ENCODE measurements around the gene BDKRB2.

DNA sequence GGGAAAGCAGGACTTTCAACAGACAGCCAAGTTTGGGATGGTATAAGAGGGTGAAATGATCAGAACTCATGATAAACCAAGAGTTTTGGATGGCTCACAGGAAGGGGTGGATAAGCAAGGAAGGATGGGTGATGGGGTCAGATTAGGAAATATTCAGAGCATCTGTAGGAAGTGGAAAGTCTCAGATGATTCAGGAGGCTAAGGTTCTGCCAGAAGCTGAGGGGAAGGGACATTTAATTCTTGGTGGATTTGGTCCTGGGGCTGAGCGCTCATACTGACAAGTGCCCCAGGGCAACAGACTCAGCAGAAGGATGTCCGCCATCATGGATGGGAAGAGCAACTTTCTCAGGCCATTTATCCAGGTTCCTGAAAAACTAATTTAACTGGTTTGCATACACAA is 28.4 kb upstream of the BDKRB2 start:
- TF ChIP-seq POLR2A (IDR thresholded peaks at IDR 0.05), result no peak
- TF ChIP-seq, protein P1, sequence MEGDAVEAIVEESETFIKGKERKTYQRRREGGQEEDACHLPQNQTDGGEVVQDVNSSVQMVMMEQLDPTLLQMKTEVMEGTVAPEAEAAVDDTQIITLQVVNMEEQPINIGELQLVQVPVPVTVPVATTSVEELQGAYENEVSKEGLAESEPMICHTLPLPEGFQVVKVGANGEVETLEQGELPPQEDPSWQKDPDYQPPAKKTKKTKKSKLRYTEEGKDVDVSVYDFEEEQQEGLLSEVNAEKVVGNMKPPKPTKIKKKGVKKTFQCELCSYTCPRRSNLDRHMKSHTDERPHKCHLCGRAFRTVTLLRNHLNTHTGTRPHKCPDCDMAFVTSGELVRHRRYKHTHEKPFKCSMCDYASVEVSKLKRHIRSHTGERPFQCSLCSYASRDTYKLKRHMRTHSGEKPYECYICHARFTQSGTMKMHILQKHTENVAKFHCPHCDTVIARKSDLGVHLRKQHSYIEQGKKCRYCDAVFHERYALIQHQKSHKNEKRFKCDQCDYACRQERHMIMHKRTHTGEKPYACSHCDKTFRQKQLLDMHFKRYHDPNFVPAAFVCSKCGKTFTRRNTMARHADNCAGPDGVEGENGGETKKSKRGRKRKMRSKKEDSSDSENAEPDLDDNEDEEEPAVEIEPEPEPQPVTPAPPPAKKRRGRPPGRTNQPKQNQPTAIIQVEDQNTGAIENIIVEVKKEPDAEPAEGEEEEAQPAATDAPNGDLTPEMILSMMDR (IDR thresholded peaks at IDR 0.05), result no peak

All from thyroid gland (tissue), 4 donors.